ENCODE data around the gene MT1HL1. TPM values are rescaled to one million over a fixed set of nuclear protein-coding genes. Genes with fewer than 3 reads are reported as not detected.

The MT1HL1 gene
- total RNA-seq, 5 donors from 2014 or later (not counting 1 experiment from before 2014, with no cell fraction given), result not detected

DNA sequence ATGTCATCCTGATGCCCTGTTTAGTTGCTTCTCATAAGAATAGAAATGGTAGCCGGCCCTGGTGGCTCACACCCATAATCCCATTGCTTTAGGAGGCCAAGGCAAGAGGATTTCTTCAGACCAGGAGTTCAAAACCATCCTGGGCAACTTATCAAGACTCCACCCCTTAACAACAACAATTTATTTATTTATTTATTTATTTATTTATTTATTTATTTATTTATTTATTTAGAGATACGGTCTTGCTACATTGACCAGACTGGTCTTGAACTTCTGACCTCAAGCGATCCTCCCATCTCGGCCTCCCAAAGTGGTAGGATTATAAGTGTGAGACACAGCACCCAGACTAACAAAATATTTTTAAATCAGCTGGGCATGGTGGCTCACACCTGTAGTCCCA, 4.0 kb downstream of the MT1HL1 start:
- Mint-ChIP-seq H3K4me1 (no peaks in the 10 kb centered on the region), H3K27me3 (peaks cover 6 to 7% of the 10 kb centered on the region in 2 donors), H3K36me3 (no peaks in the 10 kb centered on the region), H3K4me3 (no peak overlapping the region), H3K9me3 (no peaks in the 10 kb centered on the region), H3K27ac (no peak overlapping the region)
- ATAC-seq (replicated peaks in 1 of 4) (no peak), DNase-seq (no peak)
- Histone ChIP-seq H3K9me3 (no peaks in the 10 kb centered on the region), H3K4me1 (ENCODE audit: control insufficient read depth in 1 of 2, extremely low read depth in 1 of 2, insufficient read depth in 2 of 2, low read length in 2 of 2) (no peaks in the 10 kb centered on the region), H3K27me3 (replicated peaks in 1 of 2; ENCODE audit: control insufficient read depth in 2 of 2, extremely low read depth in 1 of 2, insufficient read depth in 2 of 2, low read length in 1 of 2) (peaks cover 0 to 3% of the 10 kb centered on the region in 2 experiments), H3K27ac (ENCODE audit: low read length) (no peak overlapping the region), H3K36me3 (ENCODE audit: control insufficient read depth in 2 of 2, extremely low read depth in 1 of 2, insufficient read depth in 1 of 2, low read length in 1 of 2) (no peaks in the 10 kb centered on the region), H3K4me3 (ENCODE audit: control insufficient read depth in 1 of 2, extremely low read depth in 1 of 2, low read length in 1 of 2) (no peak overlapping the region)
- WGBS (ENCODE audit: insufficient coverage), result no CpG with 5 or more reads among the region's 4 CpGs
- ChIA-PET CTCF (no interaction called here), POLR2A (interaction anchor here in 1 of 2 donors (0.6 kb wide), 1 partner anchor 298 kb away, joined by 3 read pairs; no protein-coding TSS in a partner anchor)

DNA sequence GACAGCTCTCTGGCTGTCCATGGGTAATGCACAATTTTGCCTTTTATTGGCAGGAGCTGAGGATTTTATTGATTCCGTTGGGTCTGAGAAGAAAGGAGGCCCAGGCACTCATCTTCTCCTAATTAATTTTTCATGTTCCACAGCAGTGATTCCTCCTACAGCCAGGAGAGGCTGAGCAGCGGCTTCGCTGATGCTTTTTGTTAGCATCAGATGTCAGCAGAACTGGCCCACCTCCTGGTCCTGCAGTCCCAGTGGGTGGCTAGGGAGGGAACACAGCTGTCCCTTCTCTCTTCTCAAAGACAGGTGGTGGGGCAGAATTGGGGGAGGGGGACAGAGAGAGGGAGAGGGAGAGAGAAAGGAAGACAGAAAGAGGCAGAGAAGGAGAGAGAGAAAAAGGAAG, 5.7 kb downstream of the MT1HL1 start:
- WGBS (ENCODE audit: insufficient coverage), result no CpG with 5 or more reads among the region's 3 CpGs
- Mint-ChIP-seq H3K36me3 (no peaks in the 10 kb centered on the region), H3K4me1 (no peaks in the 10 kb centered on the region), H3K4me3 (no peak overlapping the region), H3K9me3 (no peaks in the 10 kb centered on the region), H3K27me3 (peaks cover 8 to 15% of the 10 kb centered on the region in 2 donors), H3K27ac (no peak overlapping the region)
- Histone ChIP-seq H3K4me3 (ENCODE audit: control insufficient read depth in 1 of 2, extremely low read depth in 1 of 2, low read length in 1 of 2) (no peak overlapping the region), H3K4me1 (ENCODE audit: control insufficient read depth in 1 of 2, extremely low read depth in 1 of 2, insufficient read depth in 2 of 2, low read length in 2 of 2) (no peaks in the 10 kb centered on the region), H3K27me3 (replicated peaks in 1 of 2; ENCODE audit: control insufficient read depth in 2 of 2, extremely low read depth in 1 of 2, insufficient read depth in 2 of 2, low read length in 1 of 2) (peaks cover 0 to 3% of the 10 kb centered on the region in 2 experiments), H3K36me3 (ENCODE audit: control insufficient read depth in 2 of 2, extremely low read depth in 1 of 2, insufficient read depth in 1 of 2, low read length in 1 of 2) (no peaks in the 10 kb centered on the region), H3K27ac (ENCODE audit: low read length) (no peak overlapping the region), H3K9me3 (no peaks in the 10 kb centered on the region)
- ChIA-PET CTCF (no interaction called here), POLR2A (no interaction called here)
- ATAC-seq (replicated peaks in 1 of 4), result no peak
- DNase-seq, result no peak

DNA sequence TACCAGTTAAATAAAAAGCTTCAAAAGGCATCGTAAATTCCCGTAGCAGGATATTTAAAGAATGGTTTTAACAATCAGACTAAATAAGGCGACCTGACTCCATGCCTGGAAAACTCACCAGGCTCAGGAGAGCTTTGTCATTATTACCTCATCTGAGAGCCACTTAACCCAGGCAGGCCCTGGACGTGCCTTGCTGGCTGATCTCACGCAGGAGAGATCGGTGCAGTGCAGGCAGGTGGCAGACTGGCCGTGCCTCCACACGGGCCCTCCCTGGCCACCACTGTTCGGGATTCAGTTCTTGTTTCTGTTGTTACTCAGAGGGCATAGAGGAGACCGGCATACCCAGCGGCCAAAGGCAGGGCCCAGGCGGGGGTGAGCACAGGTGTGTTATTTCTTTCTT, 6.4 kb downstream of the MT1HL1 start:
- DNase-seq, result no peak
- Histone ChIP-seq H3K4me1 (ENCODE audit: control insufficient read depth in 1 of 2, extremely low read depth in 1 of 2, insufficient read depth in 2 of 2, low read length in 2 of 2) (no peaks in the 10 kb centered on the region), H3K9me3 (no peaks in the 10 kb centered on the region), H3K4me3 (ENCODE audit: control insufficient read depth in 1 of 2, extremely low read depth in 1 of 2, low read length in 1 of 2) (no peak overlapping the region), H3K27ac (ENCODE audit: low read length) (no peak overlapping the region), H3K36me3 (ENCODE audit: control insufficient read depth in 2 of 2, extremely low read depth in 1 of 2, insufficient read depth in 1 of 2, low read length in 1 of 2) (no peaks in the 10 kb centered on the region), H3K27me3 (replicated peaks in 1 of 2; ENCODE audit: control insufficient read depth in 2 of 2, extremely low read depth in 1 of 2, insufficient read depth in 2 of 2, low read length in 1 of 2) (peaks cover 0 to 3% of the 10 kb centered on the region in 2 experiments)
- ChIA-PET POLR2A (no interaction called here), CTCF (no interaction called here)
- no peaks in the 10 kb centered on the region for H3K9me3 Mint-ChIP-seq
- no peak overlapping the region for H3K27ac Mint-ChIP-seq
- 45% methylated on average over 8 of the region's 12 CpGs for WGBS (ENCODE audit: insufficient coverage)
- H3K27me3 Mint-ChIP-seq, result peaks cover 8 to 15% of the 10 kb centered on the region in 2 donors
- no peak for ATAC-seq (replicated peaks in 1 of 4)
- no peaks in the 10 kb centered on the region for H3K4me1 Mint-ChIP-seq
- H3K36me3 Mint-ChIP-seq, result no peaks in the 10 kb centered on the region
- no peak overlapping the region for H3K4me3 Mint-ChIP-seq

DNA sequence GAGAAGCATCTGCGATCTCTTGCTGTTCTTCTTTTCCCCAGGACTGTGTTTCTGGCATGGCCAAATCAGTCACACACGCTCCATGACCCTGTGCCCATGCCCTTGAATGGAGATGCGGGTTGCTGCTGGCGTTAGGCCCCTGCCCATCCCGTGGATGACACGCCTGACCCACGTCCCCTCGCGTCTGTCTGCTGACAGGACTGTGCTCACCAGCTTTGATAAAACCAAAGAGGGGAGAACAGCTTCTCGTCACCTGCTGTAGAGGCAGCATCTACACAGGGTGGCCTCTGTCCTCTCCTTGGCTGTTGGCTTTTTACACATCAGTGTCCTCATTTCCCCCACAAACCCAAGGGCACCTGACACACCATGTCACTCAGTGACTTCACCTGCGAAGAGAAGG, 6.9 kb downstream of the MT1HL1 start:
- no peak overlapping the region for H3K27ac Mint-ChIP-seq

DNA sequence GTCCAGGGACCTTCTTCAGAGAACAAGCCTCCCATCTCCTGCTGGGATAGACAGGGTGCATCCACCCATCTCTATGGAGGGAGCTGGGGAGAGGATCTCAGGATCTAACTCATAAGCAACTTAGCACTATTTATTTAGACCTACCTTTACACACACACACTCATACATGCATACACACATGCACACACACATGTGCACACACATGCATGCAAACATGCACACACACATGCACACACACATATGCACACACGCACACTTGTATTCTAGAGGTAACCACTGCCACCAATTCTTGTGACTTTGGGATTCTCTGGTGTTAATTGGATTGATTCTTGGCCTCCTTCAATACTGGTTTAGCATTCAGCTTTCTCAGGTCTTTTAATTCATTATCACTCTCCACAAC, 9.8 kb downstream of the MT1HL1 start:
- WGBS (ENCODE audit: insufficient coverage), result no CpG with 5 or more reads among the region's 1 CpG
- no peaks in the 10 kb centered on the region for H3K36me3 Mint-ChIP-seq
- CTCF ChIA-PET, result no interaction called here
- ATAC-seq (replicated peaks in 1 of 4), result no peak
- H3K4me3 Mint-ChIP-seq, result no peak overlapping the region
- no peak overlapping the region for H3K4me3 ChIP-seq (ENCODE audit: control insufficient read depth in 1 of 2, extremely low read depth in 1 of 2, low read length in 1 of 2)
- DNase-seq, result no peak
- H3K27me3 ChIP-seq (replicated peaks in 1 of 2; ENCODE audit: control insufficient read depth in 2 of 2, extremely low read depth in 1 of 2, insufficient read depth in 2 of 2, low read length in 1 of 2), result no peaks in the 10 kb centered on the region
- no peak overlapping the region for H3K27ac ChIP-seq (ENCODE audit: low read length)
- peaks cover 6 to 10% (median 8%) of the 10 kb centered on the region in 3 donors for H3K9me3 Mint-ChIP-seq
- H3K27me3 Mint-ChIP-seq, result peaks cover 13 to 15% of the 10 kb centered on the region in 2 donors
- POLR2A ChIA-PET, result no interaction called here
- H3K9me3 ChIP-seq, result no peaks in the 10 kb centered on the region
- H3K4me1 Mint-ChIP-seq, result no peaks in the 10 kb centered on the region
- no peak overlapping the region for H3K27ac Mint-ChIP-seq
- H3K36me3 ChIP-seq (ENCODE audit: control insufficient read depth in 2 of 2, extremely low read depth in 1 of 2, insufficient read depth in 1 of 2, low read length in 1 of 2), result no peaks in the 10 kb centered on the region
- no peaks in the 10 kb centered on the region for H3K4me1 ChIP-seq (ENCODE audit: control insufficient read depth in 1 of 2, extremely low read depth in 1 of 2, insufficient read depth in 2 of 2, low read length in 2 of 2)

More for the DNA sequence above, 6.9 kb downstream of the MT1HL1 start:
- Mint-ChIP-seq H3K27me3 (peaks cover 9 to 16% of the 10 kb centered on the region in 2 donors), H3K9me3 (peaks cover 0 to under 1% (median under 1%) of the 10 kb centered on the region in 3 donors), H3K4me3 (no peak overlapping the region), H3K36me3 (no peaks in the 10 kb centered on the region), H3K4me1 (no peaks in the 10 kb centered on the region)
- no peak overlapping the region for H3K4me3 ChIP-seq (ENCODE audit: control insufficient read depth in 1 of 2, extremely low read depth in 1 of 2, low read length in 1 of 2)
- ATAC-seq (replicated peaks in 1 of 4), result no peak
- CTCF ChIA-PET, result no interaction called here
- no peak for DNase-seq
- WGBS (ENCODE audit: insufficient coverage), result 93% methylated on average over 10 of the region's 11 CpGs
- H3K27me3 ChIP-seq (replicated peaks in 1 of 2; ENCODE audit: control insufficient read depth in 2 of 2, extremely low read depth in 1 of 2, insufficient read depth in 2 of 2, low read length in 1 of 2), result peaks cover 0 to 3% of the 10 kb centered on the region in 2 experiments
- H3K27ac ChIP-seq (ENCODE audit: low read length), result no peak overlapping the region
- no peaks in the 10 kb centered on the region for H3K4me1 ChIP-seq (ENCODE audit: control insufficient read depth in 1 of 2, extremely low read depth in 1 of 2, insufficient read depth in 2 of 2, low read length in 2 of 2)
- H3K36me3 ChIP-seq (ENCODE audit: control insufficient read depth in 2 of 2, extremely low read depth in 1 of 2, insufficient read depth in 1 of 2, low read length in 1 of 2), result no peaks in the 10 kb centered on the region
- POLR2A ChIA-PET, result no interaction called here
- no peaks in the 10 kb centered on the region for H3K9me3 ChIP-seq

DNA sequence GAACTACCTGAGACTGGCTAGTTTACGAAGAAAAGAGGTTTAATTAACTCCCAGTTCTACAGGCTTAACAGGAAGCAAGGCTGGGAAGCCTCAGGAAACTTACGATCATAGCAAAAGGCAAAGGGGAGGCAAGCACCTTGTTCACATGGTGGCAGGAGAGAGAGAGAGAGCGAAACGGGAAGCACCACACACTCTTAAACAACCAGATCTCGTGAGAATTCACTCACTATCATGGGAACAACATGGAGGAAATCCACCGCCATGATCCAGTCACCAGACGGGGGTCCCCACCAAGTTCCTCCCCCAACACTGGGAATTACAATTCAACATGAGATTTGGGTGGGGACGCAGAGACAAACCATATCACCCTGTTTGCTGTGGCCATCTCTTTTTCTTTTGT, 11.8 kb downstream of the MT1HL1 start:
- H3K36me3 Mint-ChIP-seq, result no peaks in the 10 kb centered on the region
- no peaks in the 10 kb centered on the region for H3K9me3 ChIP-seq

DNA sequence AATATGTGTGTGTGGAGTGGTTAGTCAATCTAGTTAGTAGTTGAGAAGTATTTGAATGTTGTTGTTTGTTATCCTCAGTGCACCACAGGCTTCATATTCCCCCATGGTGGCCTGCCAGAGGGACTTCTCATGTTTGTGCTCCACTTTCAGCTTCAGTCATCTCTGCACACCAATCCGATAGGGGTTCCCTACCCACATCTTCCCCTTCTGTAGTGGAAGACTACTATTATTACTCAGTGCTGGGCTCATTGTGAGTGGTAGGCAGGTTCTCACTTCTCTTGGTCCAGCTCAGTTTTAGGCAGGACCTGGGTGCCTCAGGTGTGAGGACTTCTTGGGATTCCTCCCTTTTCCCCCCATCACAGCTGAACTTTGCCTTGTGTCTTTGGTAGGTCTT, 14.2 kb downstream of the MT1HL1 start:
- no peaks in the 10 kb centered on the region for H3K9me3 ChIP-seq
- no peaks in the 10 kb centered on the region for H3K27me3 ChIP-seq (replicated peaks in 1 of 2; ENCODE audit: control insufficient read depth in 2 of 2, extremely low read depth in 1 of 2, insufficient read depth in 2 of 2, low read length in 1 of 2)
- Mint-ChIP-seq H3K4me3 (no peak overlapping the region), H3K4me1 (no peaks in the 10 kb centered on the region), H3K27me3 (peaks cover 11% of the 10 kb centered on the region in 2 donors), H3K36me3 (no peaks in the 10 kb centered on the region), H3K27ac (no peak overlapping the region), H3K9me3 (peaks cover 6 to 21% (median 12%) of the 10 kb centered on the region in 3 donors)
- H3K27ac ChIP-seq (ENCODE audit: low read length), result no peak overlapping the region
- ChIA-PET POLR2A (no interaction called here), CTCF (no interaction called here)
- no peak overlapping the region for H3K4me3 ChIP-seq (ENCODE audit: control insufficient read depth in 1 of 2, extremely low read depth in 1 of 2, low read length in 1 of 2)
- H3K4me1 ChIP-seq (ENCODE audit: control insufficient read depth in 1 of 2, extremely low read depth in 1 of 2, insufficient read depth in 2 of 2, low read length in 2 of 2), result no peaks in the 10 kb centered on the region
- no peak for DNase-seq
- no peak for ATAC-seq (replicated peaks in 1 of 4)
- WGBS (ENCODE audit: insufficient coverage), result no CpG with 5 or more reads among the region's 1 CpG
- no peaks in the 10 kb centered on the region for H3K36me3 ChIP-seq (ENCODE audit: control insufficient read depth in 2 of 2, extremely low read depth in 1 of 2, insufficient read depth in 1 of 2, low read length in 1 of 2)

More for the DNA sequence above, 11.8 kb downstream of the MT1HL1 start:
- Histone ChIP-seq H3K4me3 (ENCODE audit: control insufficient read depth in 1 of 2, extremely low read depth in 1 of 2, low read length in 1 of 2) (no peak overlapping the region), H3K4me1 (ENCODE audit: control insufficient read depth in 1 of 2, extremely low read depth in 1 of 2, insufficient read depth in 2 of 2, low read length in 2 of 2) (no peaks in the 10 kb centered on the region), H3K27ac (ENCODE audit: low read length) (no peak overlapping the region), H3K36me3 (ENCODE audit: control insufficient read depth in 2 of 2, extremely low read depth in 1 of 2, insufficient read depth in 1 of 2, low read length in 1 of 2) (no peaks in the 10 kb centered on the region), H3K27me3 (replicated peaks in 1 of 2; ENCODE audit: control insufficient read depth in 2 of 2, extremely low read depth in 1 of 2, insufficient read depth in 2 of 2, low read length in 1 of 2) (no peaks in the 10 kb centered on the region)
- Mint-ChIP-seq H3K9me3 (peaks cover 6 to 12% (median 10%) of the 10 kb centered on the region in 3 donors), H3K27me3 (peaks cover 12 to 15% of the 10 kb centered on the region in 2 donors), H3K4me3 (no peak overlapping the region), H3K4me1 (no peaks in the 10 kb centered on the region), H3K27ac (no peak overlapping the region)
- no peak for DNase-seq
- ChIA-PET POLR2A (no interaction called here), CTCF (no interaction called here)
- WGBS (ENCODE audit: insufficient coverage), result no CpG with 5 or more reads among the region's 8 CpGs
- ATAC-seq (replicated peaks in 1 of 4), result no peak

All from T-cell (primary cell).